GM21526 (cell line): ENCODE measurements around the gene HPGDS.
"Not testable (repeated sequence)": the region's sequence is repeated elsewhere in the genome, so short reads cannot be mapped to it uniquely, and the experiment has no call there.

Source experiments
- ATAC-seq: cut with Tn5 transposase; IDR thresholded peaks from one replicate; pipeline ENCODE4 v1.9.1; 2021; ENCODE audit warnings: moderate library complexity; ENCODE audit not compliant: unreplicated experiment, low FRiP score

Gene HPGDS

GRCh38 chr4:94332983-94333590, 9.5 kb downstream of the HPGDS start:
- no peak for ATAC-seq

DNA sequence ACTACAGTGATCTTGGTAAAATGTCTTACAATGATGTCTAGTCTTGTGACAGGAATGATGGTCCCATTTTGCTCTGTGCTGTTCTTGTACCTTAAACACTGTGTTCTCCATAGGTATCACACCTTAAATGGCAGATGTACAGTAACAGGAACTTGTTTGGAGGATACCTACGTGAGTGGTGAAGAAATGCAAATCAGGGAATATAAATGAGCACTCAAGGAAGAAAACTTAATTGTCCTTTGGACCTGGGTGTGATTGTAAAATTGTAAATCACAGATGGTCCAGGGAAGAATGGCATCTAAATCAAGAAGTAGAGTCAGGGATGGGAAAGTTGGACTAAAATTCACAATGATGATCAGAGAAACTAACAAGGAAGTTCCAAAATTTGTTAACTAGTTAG, 12.7 kb downstream of the HPGDS start:
- no peak for ATAC-seq

GRCh38 chr4:94325835-94326234, 16.8 kb downstream of the HPGDS start:
- ATAC-seq: no peak

DNA sequence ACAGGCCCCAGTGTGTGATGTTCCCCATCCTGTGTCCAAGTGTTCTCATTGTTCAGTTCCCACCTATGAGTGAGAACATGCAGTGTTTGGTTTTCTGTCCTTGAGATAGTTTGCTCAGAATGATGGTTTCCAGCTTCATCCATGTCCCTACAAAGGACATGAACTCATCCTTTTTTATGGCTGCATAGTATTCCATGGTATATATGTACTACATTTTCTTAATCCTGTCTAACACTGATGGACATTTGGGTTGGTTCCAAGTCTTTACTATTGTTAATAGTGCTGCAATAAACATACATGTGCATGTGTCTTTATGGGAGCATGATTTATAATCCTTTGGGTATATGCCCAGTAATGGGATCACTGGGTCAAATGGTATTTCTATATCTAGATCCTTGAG, 22.7 kb downstream of the HPGDS start:
- ATAC-seq: not testable (repeated sequence)

DNA sequence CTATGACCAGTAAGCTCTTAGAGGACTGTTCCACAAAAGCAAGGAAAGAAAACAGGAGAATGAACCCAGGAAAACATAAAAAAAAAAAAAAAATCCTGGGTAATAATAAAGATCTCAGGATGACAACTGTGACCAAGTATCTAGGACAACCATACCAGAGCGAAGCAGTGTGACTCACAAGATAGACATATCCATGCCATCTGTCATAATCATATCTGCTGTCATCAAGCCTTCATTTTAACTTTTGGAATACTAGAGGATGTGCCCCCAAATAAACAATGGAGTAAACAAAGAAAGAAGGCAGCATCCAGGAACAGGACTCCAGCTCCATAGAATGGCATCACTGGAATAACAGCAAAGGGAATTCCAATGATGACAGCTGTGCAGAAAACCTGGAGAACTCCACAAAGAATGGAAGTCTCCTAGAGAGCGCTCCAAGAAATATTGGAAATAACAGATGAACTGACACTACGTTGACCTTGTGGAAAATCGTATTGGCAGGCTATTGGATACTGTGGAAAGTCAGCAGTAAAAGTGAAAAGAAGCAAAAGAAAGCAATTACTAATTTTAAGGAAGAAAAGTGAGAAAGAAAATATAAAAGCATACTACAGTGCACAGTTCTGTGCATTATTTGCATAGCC, 35.3 kb downstream of the HPGDS start:
- no peak for ATAC-seq

- no peak for ATAC-seq
Measured at GRCh38 chr4:94306713-94307112, 35.9 kb downstream of the HPGDS start.

- no peak for ATAC-seq
Measured at GRCh38 chr4:94305466-94306225, 37.0 kb downstream of the HPGDS start.

GRCh38 chr4:94304365-94304971, 38.2 kb downstream of the HPGDS start:
- peak; percentile 55 for ATAC-seq

- ATAC-seq: no peak
Measured at GRCh38 chr4:94302191-94302590, 40.4 kb downstream of the HPGDS start.

GRCh38 chr4:94298725-94299252, 43.8 kb downstream of the HPGDS start:
- ATAC-seq: no peak

DNA sequence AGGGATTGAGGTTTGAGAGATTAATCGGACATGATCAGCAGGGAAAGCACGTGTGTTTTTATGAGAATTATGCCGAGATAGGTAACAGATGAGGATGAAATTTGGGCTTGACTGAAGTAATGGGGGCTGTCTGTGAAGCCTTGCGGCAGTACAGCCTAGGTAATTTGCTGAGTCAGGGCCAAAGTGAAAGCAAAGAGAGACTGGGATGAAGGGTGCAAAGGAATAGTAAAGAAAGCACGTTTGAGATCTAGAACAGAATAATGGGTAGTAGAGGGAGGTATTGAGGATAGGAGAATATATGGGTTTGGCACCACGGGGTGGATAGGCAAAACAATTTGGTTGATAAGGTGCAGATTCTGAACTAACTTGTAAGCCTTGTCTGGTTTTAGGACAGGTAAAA, 47.2 kb downstream of the HPGDS start:
- not testable (repeated sequence) for ATAC-seq

- not testable (repeated sequence) for ATAC-seq
Measured at GRCh38 chr4:94293981-94294380, 48.7 kb downstream of the HPGDS start.

- no peak for ATAC-seq
Measured at GRCh38 chr4:94290245-94290644, 52.4 kb downstream of the HPGDS start.

- no peak for ATAC-seq
Measured at GRCh38 chr4:94285666-94286065, 57.0 kb downstream of the HPGDS start.

DNA sequence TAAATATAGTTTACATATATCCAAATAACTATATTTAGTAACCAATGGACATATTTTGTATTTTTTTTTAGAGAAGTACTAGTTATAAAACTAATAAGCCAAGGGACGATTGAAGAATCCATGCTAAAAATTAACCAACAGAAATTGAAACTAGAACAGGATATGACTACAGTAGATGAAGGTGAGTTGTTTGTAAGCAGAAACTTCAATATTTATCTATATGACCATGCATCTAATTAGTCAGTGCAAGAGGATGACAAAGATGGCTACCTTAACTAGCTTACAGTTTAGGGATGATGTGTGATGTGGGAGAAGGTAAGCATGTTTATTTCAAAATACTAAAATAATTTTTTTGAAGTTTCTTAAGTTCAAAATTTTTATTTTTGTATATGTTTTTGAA, 57.7 kb downstream of the HPGDS start:
- no peak for ATAC-seq

DNA sequence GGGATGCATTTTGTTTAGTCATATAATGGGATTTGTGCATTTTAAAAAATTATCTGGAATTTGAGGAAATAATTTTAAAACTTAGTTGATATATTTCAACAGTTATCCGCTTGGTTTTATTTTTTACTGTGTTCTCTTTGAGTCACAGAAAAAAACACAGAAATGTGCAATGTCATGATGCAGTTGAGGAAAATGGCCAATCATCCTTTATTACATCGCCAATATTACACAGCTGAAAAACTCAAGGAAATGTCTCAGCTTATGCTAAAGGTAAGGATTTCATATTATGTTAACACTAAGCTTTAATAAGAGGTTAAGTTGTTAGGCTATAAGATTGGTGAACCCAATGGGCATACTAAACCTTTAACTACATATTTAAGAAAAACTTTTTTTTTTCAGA, 63.9 kb downstream of the HPGDS start:
- no peak for ATAC-seq

- no peak for ATAC-seq
Measured at GRCh38 chr4:94277534-94277933, 65.1 kb downstream of the HPGDS start.

DNA sequence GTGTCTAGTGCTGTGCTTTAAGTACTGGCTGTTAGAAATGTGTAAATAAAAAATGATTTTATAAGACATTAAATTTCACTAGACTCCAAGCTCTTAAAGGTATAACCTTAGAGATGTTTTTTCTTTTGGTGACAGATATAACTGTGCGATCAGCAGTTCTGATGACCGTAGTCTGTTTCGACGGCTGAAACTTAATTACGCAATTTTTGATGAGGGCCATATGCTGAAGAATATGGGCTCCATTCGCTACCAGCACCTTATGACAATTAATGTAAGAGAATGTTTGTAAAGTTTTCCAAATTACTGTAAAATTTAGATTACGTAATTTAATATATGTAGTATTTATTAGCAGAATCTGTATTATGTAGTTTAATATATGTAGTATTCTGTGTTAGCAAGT, 66.4 kb downstream of the HPGDS start:
- ATAC-seq: no peak

- no peak for ATAC-seq
Measured at GRCh38 chr4:94274912-94275311, 67.7 kb downstream of the HPGDS start.

DNA sequence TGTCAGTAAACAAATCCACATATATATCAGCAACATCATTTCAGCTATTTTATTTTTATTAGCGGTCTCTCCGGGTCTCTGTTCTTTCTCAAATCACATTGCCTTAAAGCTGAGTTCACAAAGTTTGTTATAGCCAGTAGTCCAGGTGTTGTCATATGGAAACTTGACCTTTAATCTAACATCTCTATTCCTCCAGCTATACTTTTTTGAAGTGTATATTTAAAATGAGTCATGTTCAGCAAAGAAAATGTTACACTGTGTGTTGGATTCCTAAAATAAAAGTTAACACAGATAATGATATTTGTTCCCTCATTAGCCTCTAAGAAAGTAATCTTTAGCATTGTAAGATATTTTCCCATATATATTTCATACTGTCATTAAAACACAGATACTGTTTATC, 71.4 kb downstream of the HPGDS start:
- no peak for ATAC-seq

- no peak for ATAC-seq
Measured at GRCh38 chr4:94267037-94267436, 75.6 kb downstream of the HPGDS start.
